Vein endothelial cell (primary cell): ENCODE measurements around the gene POM121L2. TPM values are rescaled to one million over a fixed set of nuclear protein-coding genes. Genes with fewer than 3 reads are reported as not detected.

Source experiments
- total RNA-seq: library from RNA; depleted of rRNA; stranded (reverse); fragments of >200 nt; gene quantifications from 2 replicates; pipeline ENCODE4 v1.2.3, GENCODE V29; 2012

Gene POM121L2
- not detected in 2 replicates for total RNA-seq

GRCh38 chr6:27312146-27312949 lies at the start of gene POM121L2:
Gene POM121L2 (minus strand): TSS chr6:27312273. CDS start chr6:27312170, 103 bp downstream.

Other genes starting within 250 kb of the POM121L2 start
- gene PRSS16, start 64.6 kb downstream of the POM121L2 start, total RNA-seq = not detected in 2 replicates
- under 0.01 and 1.6 TPM in 2 replicates for gene ZNF391, start 76.5 kb upstream of the POM121L2 start, total RNA-seq
- gene ZNF184, start 160.8 kb upstream of the POM121L2 start, total RNA-seq = 8.2 and 9.1 TPM in 2 replicates